Stimulated activated CD8-positive, alpha-beta memory T cell treated with anti-CD3 and anti-CD28 coated beads, Interleukin-2, amount 100 ng/mL, for 48 hours (primary cell): ENCODE data around the gene RWDD1.

Experiments
- DNase-seq, 2 donors: peaks; one replicate each; pipeline ENCODE4 v3.0.0-alpha.2; 2020; ENCODE audit warnings: low read depth in 2 of 2

The RWDD1 gene, protein sequence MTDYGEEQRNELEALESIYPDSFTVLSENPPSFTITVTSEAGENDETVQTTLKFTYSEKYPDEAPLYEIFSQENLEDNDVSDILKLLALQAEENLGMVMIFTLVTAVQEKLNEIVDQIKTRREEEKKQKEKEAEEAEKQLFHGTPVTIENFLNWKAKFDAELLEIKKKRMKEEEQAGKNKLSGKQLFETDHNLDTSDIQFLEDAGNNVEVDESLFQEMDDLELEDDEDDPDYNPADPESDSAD

DNA sequence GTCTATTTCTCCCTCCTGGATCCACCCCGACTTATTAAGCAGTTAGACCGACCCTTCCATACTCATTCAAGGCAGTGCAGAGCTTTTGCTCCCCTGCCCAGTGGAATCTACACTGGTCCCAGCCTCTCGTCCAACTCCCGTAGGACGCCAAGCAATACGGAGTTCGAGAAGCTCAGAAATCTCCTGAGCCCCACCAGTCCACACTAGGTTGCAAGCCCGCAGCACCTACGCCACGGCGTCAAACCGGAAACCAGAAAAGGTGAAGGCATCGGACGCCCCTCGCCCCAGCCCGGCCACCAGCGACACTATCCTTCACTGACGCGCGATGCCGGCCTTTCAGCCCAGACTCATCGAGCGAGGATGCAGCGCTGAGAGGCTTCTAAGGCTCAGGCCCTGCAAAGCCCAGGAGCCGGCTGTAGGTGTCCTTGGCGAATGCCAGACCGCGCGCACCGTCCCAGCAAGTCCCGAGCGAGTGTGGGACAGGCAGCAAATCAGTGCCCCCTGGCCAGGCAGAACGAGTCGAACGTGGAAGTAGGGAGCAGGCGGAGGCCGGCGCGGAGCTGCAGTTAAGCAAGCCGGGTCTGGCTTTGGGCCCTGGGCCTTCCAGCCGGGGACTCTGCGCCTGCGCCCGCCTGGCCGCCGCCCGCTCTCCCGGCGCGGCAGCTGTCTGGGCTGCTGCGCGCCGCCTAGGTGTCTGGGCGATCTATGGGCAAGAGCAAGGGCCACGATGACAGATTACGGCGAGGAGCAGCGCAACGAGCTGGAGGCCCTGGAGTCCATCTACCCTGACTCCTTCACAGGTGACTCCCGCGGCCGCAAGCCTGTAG lies at the start of gene RWDD1:
Gene RWDD1 (plus strand): TSS at position 649 of the 827 bp plus-strand sequence. CDS start 79 bp downstream, at position 728.
- DNase-seq: peak; percentile 94 to 95

DNA sequence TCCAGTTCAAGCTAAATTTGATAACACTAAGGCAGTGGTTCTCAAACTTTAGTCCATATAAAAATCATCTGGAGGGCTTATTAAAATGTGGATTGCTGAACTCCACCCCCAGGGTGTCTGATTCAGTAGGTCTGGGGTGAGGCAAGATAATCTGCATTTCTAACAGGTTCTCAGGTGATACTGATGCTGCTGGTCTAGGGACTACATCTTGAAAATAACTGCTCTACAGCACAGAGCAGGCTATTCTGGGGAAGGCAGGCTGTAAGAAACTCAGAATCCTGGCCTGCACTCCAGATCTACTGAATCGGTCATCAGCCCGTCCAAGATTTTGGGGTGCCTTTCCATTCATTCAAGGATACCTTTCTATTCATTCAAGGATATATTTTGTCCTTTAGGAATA lies 48.4 kb upstream of the RWDD1 start:
- no peak for DNase-seq

DNA sequence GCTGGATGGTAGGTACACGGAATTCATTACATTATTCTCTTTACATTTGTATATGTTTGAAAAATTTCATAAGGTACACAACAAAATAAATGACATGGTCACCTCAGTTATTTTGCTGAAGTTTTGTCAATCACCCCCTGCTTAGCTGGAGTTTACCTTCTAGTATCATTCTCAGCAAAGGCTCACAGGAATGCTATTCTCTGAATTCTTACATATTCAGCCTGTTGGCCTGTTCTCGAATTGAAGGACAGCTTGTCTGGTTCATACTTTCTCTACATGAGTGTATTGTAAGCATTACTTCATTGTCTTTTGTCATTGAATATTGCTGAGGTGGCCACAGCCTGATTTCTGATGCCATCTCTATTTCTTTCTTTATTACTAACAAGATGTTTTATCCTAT lies 47.1 kb upstream of the RWDD1 start:
- DNase-seq: no peak

DNA sequence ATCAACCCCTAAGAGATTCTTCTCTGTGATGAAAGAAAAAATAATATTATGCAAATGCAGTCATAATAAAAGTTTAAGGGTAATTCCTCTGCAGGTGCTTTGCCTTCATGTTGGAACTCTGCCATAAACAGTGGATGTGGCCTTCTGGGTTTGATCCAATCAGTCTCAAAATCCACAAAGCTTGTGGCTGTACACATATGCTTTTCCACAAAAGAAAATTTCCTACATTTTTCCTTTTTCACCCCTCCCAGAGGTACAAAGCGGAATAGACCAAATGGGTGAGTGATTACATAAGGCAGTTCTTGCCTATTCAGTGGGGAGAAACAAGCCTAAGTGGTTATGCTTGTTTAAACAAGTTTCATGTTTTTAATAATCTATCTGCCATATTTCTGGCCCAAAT lies 43.2 kb upstream of the RWDD1 start:
- DNase-seq: no peak

DNA sequence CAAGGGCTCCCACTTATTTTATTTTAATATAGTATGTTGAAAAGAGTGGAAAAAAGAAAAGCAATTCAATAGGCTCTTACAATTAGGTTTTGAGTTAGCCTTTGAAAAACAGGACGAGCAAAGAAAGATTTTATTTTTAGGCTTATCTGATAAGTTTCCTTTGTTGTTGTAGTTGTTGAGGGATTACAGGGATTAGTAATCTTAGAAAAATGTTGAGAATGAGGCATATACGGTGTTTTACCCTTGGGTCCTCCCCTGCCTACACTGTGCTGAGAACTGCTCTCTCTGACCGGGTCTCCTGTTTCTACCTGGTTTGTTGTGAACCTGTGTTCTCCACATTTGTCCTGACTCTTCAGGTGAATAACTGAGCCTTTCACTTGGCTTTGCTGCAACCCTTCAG lies 42.5 kb upstream of the RWDD1 start:
- no peak for DNase-seq

DNA sequence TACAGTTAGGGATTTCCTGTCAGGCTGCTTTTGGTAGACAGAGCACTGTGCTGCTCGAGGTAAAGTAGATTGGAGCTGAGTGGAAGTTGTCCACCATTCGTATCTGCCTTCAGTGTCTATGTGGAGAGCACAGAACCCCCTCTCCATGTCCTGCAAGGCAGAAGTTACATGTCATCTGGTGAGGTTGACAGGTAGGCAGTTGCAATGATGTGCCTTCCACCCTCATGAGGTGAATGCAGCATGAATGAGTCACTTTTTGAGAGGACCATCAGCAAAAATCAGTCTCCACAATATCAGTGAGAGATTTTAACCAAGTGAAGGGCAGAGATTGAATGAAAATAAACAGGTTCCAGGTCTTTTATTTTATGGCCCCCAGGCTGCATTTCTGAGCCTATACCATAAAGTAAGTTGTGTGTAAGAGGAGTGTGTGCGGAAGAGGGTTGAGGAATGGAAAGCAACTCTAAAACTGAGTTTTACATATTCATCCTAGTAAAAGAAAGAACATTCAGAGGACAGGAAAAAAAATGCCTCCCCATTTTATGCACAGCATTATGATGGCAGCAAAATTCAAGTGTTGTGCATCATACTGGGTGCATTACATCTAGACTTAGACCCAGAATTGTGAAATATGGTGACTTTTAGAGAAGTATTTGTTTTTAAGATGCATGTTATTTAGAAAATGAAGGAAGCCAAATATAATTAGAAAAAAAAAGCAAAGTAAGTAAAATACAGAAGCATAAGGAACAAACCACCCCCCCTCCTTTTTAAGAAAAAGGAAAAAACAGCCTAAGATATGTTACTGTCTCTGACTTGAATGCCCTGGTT lies 41.6 kb upstream of the RWDD1 start:
- DNase-seq: no peak

DNA sequence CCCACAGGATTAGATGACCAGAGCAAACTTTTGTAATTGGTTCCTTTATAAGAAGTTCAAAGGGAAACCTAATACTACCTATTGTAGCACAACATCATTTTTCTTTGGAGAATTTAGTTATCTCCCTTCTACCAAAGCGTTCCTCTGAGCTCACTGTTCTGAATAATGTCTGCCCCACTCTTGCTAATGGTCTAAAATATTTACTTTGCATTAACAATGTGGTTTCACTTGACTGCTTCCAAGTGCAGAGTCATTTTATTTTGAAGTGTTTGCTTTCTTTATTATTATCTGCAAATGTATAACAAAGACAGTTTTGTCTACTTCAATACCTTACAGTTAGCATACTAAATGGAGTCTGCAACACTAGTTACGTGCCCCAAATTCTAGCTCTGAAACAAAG lies 40.9 kb upstream of the RWDD1 start:
- DNase-seq: no peak

DNA sequence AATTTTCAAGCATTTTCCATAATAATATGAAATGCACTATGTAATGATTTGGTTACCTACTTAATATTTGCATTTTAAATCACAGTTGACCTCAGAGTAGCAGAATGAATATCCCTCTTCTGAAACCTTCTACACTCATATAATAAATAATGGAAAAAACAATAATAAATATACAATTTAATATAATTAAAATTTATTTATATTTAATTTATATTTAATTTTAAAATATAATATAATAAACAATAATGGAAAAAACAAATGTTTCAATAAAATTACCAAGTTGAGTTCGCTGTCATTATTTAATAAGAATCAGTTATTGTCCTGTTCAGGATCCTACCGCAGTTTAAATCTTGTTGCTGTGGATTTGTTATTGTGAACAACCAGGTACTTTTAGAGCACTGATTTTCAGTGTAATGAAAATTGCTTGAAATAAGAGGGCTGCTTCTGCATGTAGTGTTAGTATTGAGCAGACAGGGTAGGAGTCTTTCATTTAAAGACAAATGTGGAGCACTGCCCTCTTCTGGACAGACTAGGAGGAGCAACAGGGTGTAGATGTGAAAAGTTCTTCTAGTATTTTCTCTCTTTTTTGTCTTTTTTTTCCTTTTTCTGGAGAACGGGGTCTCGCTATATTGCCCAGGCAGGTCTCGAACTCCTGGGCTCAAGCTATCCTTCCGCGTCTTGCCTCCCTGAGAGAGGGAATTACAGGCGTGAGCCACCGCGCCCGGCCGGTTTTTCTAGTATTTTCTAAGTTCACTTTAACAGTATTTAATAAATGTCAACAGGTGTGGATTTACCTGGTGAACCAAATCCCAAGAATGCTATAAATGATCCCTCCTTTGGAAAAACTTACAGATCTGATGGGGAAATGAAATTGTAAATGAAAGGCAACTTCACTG lies 39.4 kb upstream of the RWDD1 start:
- DNase-seq: peak in 1 of 2 donors; percentile 25

DNA sequence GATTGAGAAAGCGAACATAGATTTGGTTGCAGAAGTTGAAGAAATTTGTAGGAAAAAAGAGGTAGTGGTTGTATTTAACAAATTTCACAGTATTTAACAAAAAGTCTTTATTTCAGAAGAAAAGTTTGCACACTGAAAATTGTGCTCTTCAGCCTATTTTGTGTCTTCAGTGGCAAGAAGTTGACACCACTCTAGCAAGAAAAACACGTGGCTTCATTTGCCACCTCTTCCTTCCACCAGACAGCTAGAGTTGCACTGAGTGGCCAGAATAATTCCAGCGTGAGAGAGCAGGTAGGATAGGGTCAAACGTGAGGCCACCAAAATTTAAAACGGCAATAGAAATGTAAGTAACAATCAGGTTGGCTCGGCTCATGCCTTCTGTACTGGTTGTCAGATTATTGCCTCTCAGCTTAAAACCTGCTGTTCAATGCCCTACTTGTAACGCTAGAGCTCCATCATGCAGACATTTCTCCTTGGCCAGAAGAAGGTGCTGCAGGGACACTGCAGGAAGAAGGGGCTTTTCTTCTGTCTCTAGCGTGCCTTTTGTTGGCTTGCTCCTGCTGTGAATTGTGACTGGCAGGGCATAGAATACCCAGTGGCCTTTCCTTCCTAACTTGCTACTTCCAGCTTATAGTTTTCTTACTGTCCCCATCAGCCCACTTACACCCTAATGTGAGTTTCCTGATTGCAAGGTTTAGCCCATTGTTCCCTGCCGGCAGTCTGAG lies 37.9 kb upstream of the RWDD1 start:
- no peak for DNase-seq

DNA sequence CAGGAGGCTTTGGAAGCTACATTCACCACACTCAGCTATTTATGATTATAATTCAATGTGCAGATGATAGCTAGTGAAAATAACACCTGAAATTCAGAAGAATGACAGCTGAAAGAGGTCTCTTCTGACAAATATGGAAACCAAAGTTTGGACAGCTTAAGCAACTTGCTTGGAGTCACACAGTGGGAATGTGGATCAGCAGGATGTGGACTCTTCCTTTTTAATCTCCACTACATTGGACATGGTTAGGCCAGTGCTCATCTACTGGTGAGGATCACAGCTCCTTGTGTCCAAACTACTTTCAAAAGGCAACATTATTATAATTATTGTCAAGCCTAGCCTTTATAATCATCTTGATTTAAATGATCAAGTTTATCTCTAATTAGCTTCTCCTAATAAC lies 36.2 kb upstream of the RWDD1 start:
- no peak for DNase-seq

DNA sequence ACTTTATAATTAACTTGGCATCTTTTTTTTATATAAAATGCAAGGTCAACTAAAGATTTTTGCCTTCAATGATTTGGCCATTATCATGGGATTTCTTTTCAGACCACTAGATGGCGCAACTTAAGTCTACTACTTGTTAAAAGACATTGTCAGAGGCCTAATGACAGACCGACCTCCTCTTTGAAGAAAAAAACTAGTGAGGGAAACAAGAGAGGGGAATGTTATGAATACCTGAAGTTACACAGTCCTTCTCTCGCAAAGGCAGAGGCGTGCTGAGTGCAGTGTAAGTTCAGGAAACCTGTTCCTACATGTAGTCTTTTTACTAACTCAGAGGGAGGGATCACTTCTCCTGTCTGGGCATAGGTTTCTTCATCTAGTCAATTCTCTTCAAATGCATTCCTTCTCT lies 35.1 kb upstream of the RWDD1 start:
- no peak for DNase-seq

DNA sequence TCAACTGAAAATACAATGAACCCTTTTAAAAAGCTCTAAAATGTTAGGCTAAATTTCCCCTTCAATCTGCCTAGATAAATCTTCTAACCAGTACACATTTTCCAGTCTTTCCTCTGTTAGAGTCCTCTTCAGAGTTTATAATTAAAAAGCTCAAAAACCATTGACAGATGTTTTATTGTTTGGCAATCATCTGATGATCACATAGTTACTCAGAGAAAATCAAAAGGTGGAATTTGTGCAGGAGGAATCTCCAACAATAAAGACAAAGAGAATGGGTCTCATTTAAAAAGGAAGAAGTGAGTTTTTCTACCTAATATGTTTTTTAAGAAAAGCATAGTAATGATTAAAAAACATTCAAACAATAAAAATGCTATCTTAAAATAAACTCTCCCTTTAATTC lies 28.9 kb upstream of the RWDD1 start:
- no peak for DNase-seq

DNA sequence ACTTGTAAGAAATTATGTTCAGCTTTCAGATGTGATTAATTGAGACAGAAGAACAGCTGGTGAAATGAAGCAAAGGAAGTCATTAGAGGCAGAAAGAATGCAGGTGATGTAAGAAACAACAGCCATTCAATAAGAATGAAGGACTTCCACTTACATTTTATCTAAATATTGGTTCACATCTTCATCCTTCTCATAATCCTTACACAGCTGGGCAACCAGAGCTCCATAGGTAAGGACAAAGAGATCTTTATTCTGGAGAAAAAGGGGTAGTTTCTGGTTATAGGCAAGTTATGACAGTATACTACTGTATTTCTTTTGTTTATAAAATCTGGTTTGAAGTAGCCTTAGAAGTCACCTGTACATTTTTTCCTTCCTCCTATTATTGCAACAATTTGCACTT lies 28.2 kb upstream of the RWDD1 start:
- no peak for DNase-seq

DNA sequence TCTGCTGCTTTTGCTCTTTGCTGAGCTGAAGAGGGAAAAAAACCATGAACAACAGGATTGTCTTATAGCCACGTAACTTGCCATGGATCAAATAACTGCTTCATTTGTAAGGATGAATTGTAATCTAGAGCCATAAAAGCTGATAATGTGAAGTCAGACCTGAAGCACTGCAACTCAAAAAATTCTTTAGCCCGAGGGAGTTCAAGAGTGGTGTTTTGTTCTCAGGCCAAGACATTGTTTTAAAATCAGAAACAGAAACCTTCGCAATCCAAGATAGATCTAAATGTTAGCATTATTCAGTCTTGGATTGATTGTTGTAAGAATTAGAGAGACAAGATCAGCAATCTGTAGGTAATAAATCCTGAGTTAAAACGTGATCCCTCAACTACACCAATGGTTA lies 25.7 kb upstream of the RWDD1 start, which contains the start of gene TRAPPC3L:
Gene TRAPPC3L (minus strand): TSS at position 34 of the 400 bp plus-strand sequence. CDS start 170 bp downstream, outside the sequence.
- no peak for DNase-seq

DNA sequence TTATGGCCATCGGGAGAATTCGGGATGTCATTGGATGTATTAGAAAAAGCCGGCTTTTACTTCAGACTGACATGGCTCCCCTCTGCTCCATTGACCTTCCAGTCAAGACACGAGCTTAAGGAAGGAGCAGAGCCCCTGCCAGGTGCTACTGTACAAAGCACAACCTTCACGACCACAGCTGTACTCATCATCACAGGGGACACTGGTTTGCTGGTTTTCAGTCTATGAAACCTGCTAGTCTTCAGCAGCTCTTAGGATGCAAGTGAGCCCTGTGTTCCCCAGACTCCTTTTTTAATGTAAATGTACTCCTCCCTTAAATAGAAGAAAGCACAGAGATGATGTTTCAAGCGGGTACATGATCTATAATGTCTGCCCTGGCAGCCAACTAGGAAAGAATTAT lies 23.9 kb upstream of the RWDD1 start:
- no peak for DNase-seq

DNA sequence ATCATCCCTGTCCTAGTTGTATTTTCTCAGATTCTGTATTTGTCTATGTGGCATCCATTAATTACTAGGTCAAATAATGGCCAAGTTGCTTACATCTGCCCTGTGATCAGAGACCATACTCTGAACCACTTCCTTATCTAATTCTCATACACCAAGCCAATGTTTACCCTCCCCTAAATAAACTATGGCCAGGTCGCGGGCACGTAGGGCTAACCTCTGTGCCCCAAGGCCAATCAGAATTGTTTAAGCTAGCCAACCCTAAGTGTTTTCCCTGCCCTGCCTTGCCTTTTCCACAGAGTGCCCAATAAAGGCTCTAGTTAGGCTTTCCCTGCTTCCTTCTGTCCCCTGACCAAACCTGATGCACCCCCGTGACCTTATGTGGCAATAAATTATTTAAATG lies 20.5 kb upstream of the RWDD1 start:
- DNase-seq: no peak

DNA sequence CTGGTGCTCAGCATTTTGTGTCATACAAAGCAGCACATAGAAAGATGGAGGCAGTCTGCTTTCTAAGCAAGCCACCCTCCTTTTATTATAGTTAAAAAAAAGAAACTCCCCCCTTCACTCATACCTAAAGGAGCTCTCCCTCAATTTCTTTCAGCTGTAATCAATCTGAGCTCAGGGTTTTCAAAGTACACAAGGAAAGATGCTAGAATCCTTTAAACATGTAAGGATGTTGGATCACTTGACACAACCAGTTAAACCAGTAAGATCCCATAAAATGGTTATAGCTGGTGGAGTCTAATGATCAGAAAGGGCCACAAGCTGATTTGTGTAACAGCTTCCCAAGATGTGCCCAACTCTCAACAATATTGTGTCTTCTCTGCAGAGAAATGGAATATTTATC lies 17.9 kb upstream of the RWDD1 start, which contains the start of gene CALHM4:
Gene CALHM4 (plus strand): TSS at position 301 of the 400 bp plus-strand sequence. CDS start 43 bp downstream, at position 344.
- DNase-seq: no peak

DNA sequence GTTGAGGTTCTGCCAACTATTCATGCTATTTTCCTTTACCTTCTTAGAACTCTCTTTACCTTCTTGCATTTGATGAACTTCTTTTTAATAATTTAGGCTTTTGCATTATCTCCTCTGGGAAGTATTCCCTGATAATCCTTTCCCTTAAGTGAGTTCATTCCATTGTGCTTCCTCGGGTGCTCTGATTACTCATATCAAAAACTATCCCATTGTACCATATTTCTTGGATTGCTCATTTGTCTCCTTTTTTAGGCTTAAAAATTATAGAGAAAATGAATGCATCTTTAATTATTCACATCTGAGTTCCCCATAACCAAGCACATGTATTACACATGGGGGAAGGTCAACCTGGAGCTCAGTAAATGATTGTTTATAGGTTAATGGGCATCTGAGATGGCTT lies 15.2 kb upstream of the RWDD1 start:
- DNase-seq: no peak

DNA sequence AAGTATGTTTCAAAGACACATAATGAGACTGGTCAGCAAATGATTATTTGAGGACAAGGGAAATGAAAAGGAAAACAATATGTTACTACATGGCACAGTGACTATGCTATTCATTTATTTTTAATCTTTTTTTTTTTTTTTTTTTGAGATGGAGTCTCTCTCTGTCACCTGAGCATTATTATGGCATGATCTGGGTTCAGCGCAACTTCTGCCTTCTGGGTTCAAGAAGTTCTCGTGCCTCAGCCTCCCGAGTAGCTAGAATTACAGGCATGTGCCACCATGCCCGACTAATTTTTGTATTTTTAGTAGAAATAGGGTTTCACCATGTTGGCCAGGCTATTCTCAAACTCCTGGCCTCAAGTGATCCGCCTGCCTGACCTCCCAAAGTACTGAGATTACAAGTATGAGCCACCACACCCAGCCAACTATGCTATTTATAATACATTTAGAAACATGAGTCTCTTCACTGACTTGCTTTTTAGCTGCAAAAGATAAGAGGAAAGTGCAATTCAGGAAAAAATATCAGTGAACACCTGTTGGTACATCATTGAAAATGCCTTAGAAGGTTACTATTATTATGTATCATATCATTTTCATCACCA lies 14.4 kb upstream of the RWDD1 start:
- DNase-seq: no peak

DNA sequence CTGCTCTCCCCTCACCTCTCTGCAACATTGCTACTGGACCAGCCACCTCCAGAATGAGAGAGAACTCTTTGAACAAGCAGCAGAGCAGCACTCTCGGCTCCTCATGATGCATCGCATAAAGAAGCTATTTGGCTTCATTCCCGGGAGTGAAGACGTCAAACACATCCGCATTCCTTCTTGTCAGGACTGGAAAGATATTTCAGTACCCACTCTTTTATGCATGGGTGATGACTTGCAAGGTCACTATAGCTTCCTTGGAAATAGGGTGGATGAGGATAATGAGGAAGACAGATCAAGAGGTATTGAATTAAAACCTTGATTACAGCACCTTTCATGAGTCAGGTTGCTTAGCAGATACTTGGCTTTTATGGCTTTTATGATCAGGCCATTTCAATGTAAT lies 13.4 kb upstream of the RWDD1 start:
- no peak for DNase-seq
